ENCODE data around the gene CEBPZOS.
A peak's percentile ranks its signal among the peaks of the same experiment; 100 is the strongest.
"Not testable (repeated sequence)": the region's sequence is repeated elsewhere in the genome, so short reads cannot be mapped to it uniquely, and the experiment has no call there.

Gene CEBPZOS

GRCh38 chr2:37191253-37191652, 5.0 kb upstream of the CEBPZOS start:
- no peak for TF ChIP-seq CTCF (conservative IDR thresholded peaks at IDR 0.05; ENCODE audit: low read length)
- DNase-seq (ENCODE audit: low read depth), result no peak
- H3K4me3 ChIP-seq (ENCODE audit: low read length), result no peak overlapping the region

- no peak for TF ChIP-seq CTCF (conservative IDR thresholded peaks at IDR 0.05; ENCODE audit: low read length)
- DNase-seq (ENCODE audit: low read depth), result no peak
- H3K4me3 ChIP-seq (ENCODE audit: low read length), result no peak overlapping the region
These were observed 4.5 kb upstream of the CEBPZOS start for GRCh38 chr2:37191747-37192146.

GRCh38 chr2:37192551-37192950, 3.7 kb upstream of the CEBPZOS start:
- H3K4me3 ChIP-seq (ENCODE audit: low read length), result no peak overlapping the region

GRCh38 chr2:37195862-37196319, 405 bp upstream of the CEBPZOS start:
- H3K4me3 ChIP-seq (ENCODE audit: low read length), result peak overlapping the region; percentile 92
- DNase-seq (ENCODE audit: low read depth), result not testable (repeated sequence)

More at GRCh38 chr2:37192551-37192950, 3.7 kb upstream of the CEBPZOS start:
- no peak for TF ChIP-seq CTCF (conservative IDR thresholded peaks at IDR 0.05; ENCODE audit: low read length)
- no peak for DNase-seq (ENCODE audit: low read depth)

GRCh38 chr2:37198681-37199065, 2.4 kb downstream of the CEBPZOS start:
- no peak overlapping the region for H3K4me3 ChIP-seq (ENCODE audit: low read length)
- no peak for TF ChIP-seq CTCF (conservative IDR thresholded peaks at IDR 0.05; ENCODE audit: low read length)
- no peak for DNase-seq (ENCODE audit: low read depth)

GRCh38 chr2:37201208-37201607, 4.9 kb downstream of the CEBPZOS start:
- no peak for DNase-seq (ENCODE audit: low read depth)
- H3K4me3 ChIP-seq (ENCODE audit: low read length), result no peak overlapping the region
- TF ChIP-seq CTCF (conservative IDR thresholded peaks at IDR 0.05; ENCODE audit: low read length), result no peak

GRCh38 chr2:37201766-37202165, 5.5 kb downstream of the CEBPZOS start:
- no peak for TF ChIP-seq CTCF (conservative IDR thresholded peaks at IDR 0.05; ENCODE audit: low read length)
- DNase-seq (ENCODE audit: low read depth), result no peak
- H3K4me3 ChIP-seq (ENCODE audit: low read length), result no peak overlapping the region

- H3K4me3 ChIP-seq (ENCODE audit: low read length), result no peak overlapping the region
- no peak for DNase-seq (ENCODE audit: low read depth)
- TF ChIP-seq CTCF (conservative IDR thresholded peaks at IDR 0.05; ENCODE audit: low read length), result no peak
These were observed 7.4 kb downstream of the CEBPZOS start for GRCh38 chr2:37203708-37204107.

- not testable (repeated sequence) for DNase-seq (ENCODE audit: low read depth); H3K4me3 ChIP-seq (ENCODE audit: low read length)
These were observed 8.9 kb downstream of the CEBPZOS start for GRCh38 chr2:37205071-37205661.
